ENCODE results near the gene ACTR2.
A peak's percentile ranks its signal among the peaks of the same experiment; 100 is the strongest.
"Not testable (repeated sequence)": the region's sequence is repeated elsewhere in the genome, so short reads cannot be mapped to it uniquely, and the experiment has no call there.

Gene ACTR2

GRCh38 chr2:65231121-65231520 is 3.5 kb downstream of the ACTR2 start:
- peak; percentile 69 for DNase-seq (ENCODE audit: low spot score)

- DNase-seq (ENCODE audit: low spot score): no peak
These were observed 4.4 kb downstream of the ACTR2 start for GRCh38 chr2:65231892-65232477.

GRCh38 chr2:65232636-65233035 is 5.0 kb downstream of the ACTR2 start:
- peak; percentile 61 for DNase-seq (ENCODE audit: low spot score)

- DNase-seq (ENCODE audit: low spot score): no peak
These were observed 13.0 kb downstream of the ACTR2 start for GRCh38 chr2:65240657-65241056.

- not testable (repeated sequence) for DNase-seq (ENCODE audit: low spot score)
These were observed 16.8 kb downstream of the ACTR2 start for GRCh38 chr2:65244452-65244851.

- no peak for DNase-seq (ENCODE audit: low spot score)
These were observed 25.0 kb downstream of the ACTR2 start for GRCh38 chr2:65252640-65253039.

- no peak for DNase-seq (ENCODE audit: low spot score)
These were observed 27.7 kb downstream of the ACTR2 start for GRCh38 chr2:65255356-65255755.

GRCh38 chr2:65256054-65256453 is 28.4 kb downstream of the ACTR2 start:
- no peak for DNase-seq (ENCODE audit: low spot score)

GRCh38 chr2:65257866-65258265 is 30.2 kb downstream of the ACTR2 start:
- DNase-seq (ENCODE audit: low spot score): not testable (repeated sequence)

- no peak for DNase-seq (ENCODE audit: low spot score)
These were observed 34.0 kb downstream of the ACTR2 start for GRCh38 chr2:65261676-65262075.

- DNase-seq (ENCODE audit: low spot score): no peak
These were observed 35.6 kb downstream of the ACTR2 start for GRCh38 chr2:65263262-65263661.

GRCh38 chr2:65263986-65264385 is 36.4 kb downstream of the ACTR2 start:
- no peak for DNase-seq (ENCODE audit: low spot score)

GRCh38 chr2:65264821-65265670 is 37.4 kb downstream of the ACTR2 start:
- peak; percentile 85 for DNase-seq (ENCODE audit: low spot score)

GRCh38 chr2:65265671-65266045 is 38.0 kb downstream of the ACTR2 start:
- DNase-seq (ENCODE audit: low spot score): no peak

- no peak for DNase-seq (ENCODE audit: low spot score)
These were observed 39.4 kb downstream of the ACTR2 start for GRCh38 chr2:65267008-65267407.

GRCh38 chr2:65268957-65269356 is 41.3 kb downstream of the ACTR2 start:
- no peak for DNase-seq (ENCODE audit: low spot score)

GRCh38 chr2:65273344-65273743 is 45.7 kb downstream of the ACTR2 start:
- DNase-seq (ENCODE audit: low spot score): no peak

- no peak for DNase-seq (ENCODE audit: low spot score)
These were observed 47.7 kb downstream of the ACTR2 start for GRCh38 chr2:65275141-65275915.

GRCh38 chr2:65276609-65277008 is 49.0 kb downstream of the ACTR2 start:
- DNase-seq (ENCODE audit: low spot score): no peak

GRCh38 chr2:65277118-65277517 is 49.5 kb downstream of the ACTR2 start:
- DNase-seq (ENCODE audit: low spot score): no peak

- DNase-seq (ENCODE audit: low spot score): peak; percentile 27
These were observed 50.3 kb downstream of the ACTR2 start for GRCh38 chr2:65277791-65278483.

- no peak for DNase-seq (ENCODE audit: low spot score)
These were observed 50.9 kb downstream of the ACTR2 start for GRCh38 chr2:65278531-65278981.
